Right lobe of liver (tissue), 4 donors: Measurements from ENCODE around the gene MYO7B.

Experiments used
- POLR2A ChIP-seq: fragments of 450-650 bp; IDR thresholded peaks from one replicate; pipeline ENCODE4 v1.6.1; 2017; ENCODE audit warnings: antibody characterized with exemption, mild to moderate bottlenecking
- TF ChIP-seq, protein P1 (sequence below), 4 donors: fragments of 200-600 bp in 3 of 4; fragments of 450-650 bp in 1 of 4; IDR thresholded peaks; one replicate each; pipeline versions ENCODE4 v1.5.1 to v1.8.0; 2016 to 2022; ENCODE audit warnings: antibody characterized with exemption in 4 of 4, mild to moderate bottlenecking in 2 of 4
- donor health status: DM: no; HTN: no; CAD: no.
- donor health status: DM: no; HTN: no; CAD: no.
- donor health status: DM: no; HTN: yes; CAD: no.

DNA sequence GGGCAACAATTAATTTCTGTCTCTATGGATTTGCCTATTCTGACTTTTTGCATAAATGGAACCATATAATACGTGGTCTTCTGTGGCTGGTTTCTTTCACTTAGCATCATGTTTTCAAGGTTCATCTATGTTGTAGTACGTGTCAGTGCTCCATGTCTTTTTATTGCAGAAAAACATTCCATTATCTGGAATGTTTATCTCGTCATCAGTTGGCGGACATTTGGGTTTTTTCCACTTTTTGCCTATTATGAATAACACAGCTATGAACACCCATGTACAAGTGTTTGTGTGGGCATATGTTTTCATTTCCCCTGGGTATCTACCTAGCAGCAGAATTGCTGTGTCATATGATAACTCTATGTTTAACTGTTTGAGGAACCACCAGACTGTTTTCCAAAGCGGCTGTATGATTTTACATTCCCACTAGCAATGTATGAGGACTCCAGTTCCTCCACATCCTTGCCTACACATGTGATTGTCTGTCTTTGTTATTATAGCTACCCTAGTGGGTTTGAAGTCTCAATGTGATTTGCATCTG is 49.9 kb downstream of the MYO7B start:
- no peak for TF ChIP-seq POLR2A
- TF ChIP-seq, protein P1, sequence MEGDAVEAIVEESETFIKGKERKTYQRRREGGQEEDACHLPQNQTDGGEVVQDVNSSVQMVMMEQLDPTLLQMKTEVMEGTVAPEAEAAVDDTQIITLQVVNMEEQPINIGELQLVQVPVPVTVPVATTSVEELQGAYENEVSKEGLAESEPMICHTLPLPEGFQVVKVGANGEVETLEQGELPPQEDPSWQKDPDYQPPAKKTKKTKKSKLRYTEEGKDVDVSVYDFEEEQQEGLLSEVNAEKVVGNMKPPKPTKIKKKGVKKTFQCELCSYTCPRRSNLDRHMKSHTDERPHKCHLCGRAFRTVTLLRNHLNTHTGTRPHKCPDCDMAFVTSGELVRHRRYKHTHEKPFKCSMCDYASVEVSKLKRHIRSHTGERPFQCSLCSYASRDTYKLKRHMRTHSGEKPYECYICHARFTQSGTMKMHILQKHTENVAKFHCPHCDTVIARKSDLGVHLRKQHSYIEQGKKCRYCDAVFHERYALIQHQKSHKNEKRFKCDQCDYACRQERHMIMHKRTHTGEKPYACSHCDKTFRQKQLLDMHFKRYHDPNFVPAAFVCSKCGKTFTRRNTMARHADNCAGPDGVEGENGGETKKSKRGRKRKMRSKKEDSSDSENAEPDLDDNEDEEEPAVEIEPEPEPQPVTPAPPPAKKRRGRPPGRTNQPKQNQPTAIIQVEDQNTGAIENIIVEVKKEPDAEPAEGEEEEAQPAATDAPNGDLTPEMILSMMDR (IDR thresholded peaks at IDR 0.05) = no peak
